HG03064 (cell line): ENCODE results near the gene HES5.
A peak's percentile ranks its signal among the peaks of the same experiment; 100 is the strongest.

Experiments used
- ATAC-seq: cut with Tn5 transposase; IDR thresholded peaks from one replicate; pipeline ENCODE4 v1.9.1; 2021; ENCODE audit warnings: low read depth; ENCODE audit not compliant: unreplicated experiment

HES5 gene

GRCh38 chr1:2502661-2503553 is 27.2 kb downstream of the HES5 start:
- ATAC-seq, result no peak

GRCh38 chr1:2502210-2502609 is 27.9 kb downstream of the HES5 start:
- ATAC-seq, result no peak

- no peak for ATAC-seq
These were observed 28.3 kb downstream of the HES5 start for GRCh38 chr1:2501820-2502119.

GRCh38 chr1:2501041-2501819 is 28.8 kb downstream of the HES5 start:
- no peak for ATAC-seq

- ATAC-seq, result no peak
These were observed 30.0 kb downstream of the HES5 start for GRCh38 chr1:2499986-2500596.

GRCh38 chr1:2499260-2499659 is 30.8 kb downstream of the HES5 start:
- no peak for ATAC-seq

GRCh38 chr1:2498648-2499047 is 31.4 kb downstream of the HES5 start:
- ATAC-seq, result no peak

GRCh38 chr1:2497891-2498290 is 32.2 kb downstream of the HES5 start:
- ATAC-seq, result no peak

GRCh38 chr1:2496746-2497145 is 33.3 kb downstream of the HES5 start:
- ATAC-seq, result no peak

- peak; percentile 58 for ATAC-seq
These were observed 33.9 kb downstream of the HES5 start for GRCh38 chr1:2496087-2496622.

- ATAC-seq, result no peak
These were observed 34.5 kb downstream of the HES5 start for GRCh38 chr1:2495546-2495945.

- ATAC-seq, result no peak
These were observed 35.0 kb downstream of the HES5 start for GRCh38 chr1:2495026-2495425.

- no peak for ATAC-seq
These were observed 35.8 kb downstream of the HES5 start for GRCh38 chr1:2494323-2494693.

GRCh38 chr1:2493691-2494322 is 36.3 kb downstream of the HES5 start:
- ATAC-seq, result no peak

GRCh38 chr1:2493218-2493617 is 36.8 kb downstream of the HES5 start:
- ATAC-seq, result no peak

- no peak for ATAC-seq
These were observed 38.0 kb downstream of the HES5 start for GRCh38 chr1:2492091-2492490.

- ATAC-seq, result no peak
These were observed 40.4 kb downstream of the HES5 start for GRCh38 chr1:2489615-2490014.

- no peak for ATAC-seq
These were observed 41.4 kb downstream of the HES5 start for GRCh38 chr1:2488688-2489087.

GRCh38 chr1:2486558-2486957 is 43.5 kb downstream of the HES5 start:
- ATAC-seq, result no peak

- ATAC-seq, result no peak
These were observed 44.0 kb downstream of the HES5 start for GRCh38 chr1:2486041-2486440.

GRCh38 chr1:2483970-2484369 is 46.1 kb downstream of the HES5 start:
- no peak for ATAC-seq
